Fibroblast of villous mesenchyme (primary cell): Measurements from ENCODE around the gene C16orf95. TPM values are rescaled to one million over a fixed set of nuclear protein-coding genes. Genes with fewer than 3 reads are reported as not detected.
"Not testable (repeated sequence)": the region's sequence is repeated elsewhere in the genome, so short reads cannot be mapped to it uniquely, and the experiment has no call there.

Source experiments
- DNase-seq: peaks from one replicate; pipeline ENCODE4 v3.0.0-alpha.2; 2010; ENCODE audit warnings: low read depth
- H3K4me3 ChIP-seq: 2 replicates; pipeline ENCODE4 v1.5.1; 2011; ENCODE audit warnings: low read depth, mild to moderate bottlenecking, low read length
- total RNA-seq: library from RNA; depleted of rRNA; stranded (reverse); fragments of >200 nt; gene quantifications from 2 replicates; pipeline ENCODE4 v1.2.3, GENCODE V29; 2012
- TF ChIP-seq, protein P1 (sequence below): IDR thresholded peaks from 2 replicates; pipeline ENCODE4 v1.5.1; 2012; ENCODE audit warnings: low read depth, mild to moderate bottlenecking, low read length; ENCODE audit not compliant: insufficient read depth

The C16orf95 gene
- total RNA-seq, 1 donor = 4.7 TPM

DNA sequence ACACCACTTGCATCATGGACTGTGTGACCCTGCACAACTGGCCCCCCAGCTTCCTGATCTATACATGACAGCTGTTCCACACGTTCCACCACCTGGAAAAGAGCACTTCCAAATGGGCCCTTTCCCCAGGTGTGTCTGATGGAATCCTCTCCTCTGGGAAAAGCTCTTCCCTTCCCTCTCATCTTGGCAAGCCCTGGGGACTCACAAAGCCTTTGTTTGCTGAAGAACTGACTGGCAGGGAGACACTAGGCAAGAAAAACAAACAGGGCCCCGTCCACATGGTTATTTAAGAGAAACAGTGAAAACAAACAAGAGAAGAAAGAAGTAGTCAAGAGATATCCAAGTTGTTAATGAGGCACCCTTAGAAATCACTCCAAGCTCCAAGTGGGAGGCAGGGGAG is 52.6 kb downstream of the C16orf95 start:
- DNase-seq = no peak
- TF ChIP-seq, protein P1, sequence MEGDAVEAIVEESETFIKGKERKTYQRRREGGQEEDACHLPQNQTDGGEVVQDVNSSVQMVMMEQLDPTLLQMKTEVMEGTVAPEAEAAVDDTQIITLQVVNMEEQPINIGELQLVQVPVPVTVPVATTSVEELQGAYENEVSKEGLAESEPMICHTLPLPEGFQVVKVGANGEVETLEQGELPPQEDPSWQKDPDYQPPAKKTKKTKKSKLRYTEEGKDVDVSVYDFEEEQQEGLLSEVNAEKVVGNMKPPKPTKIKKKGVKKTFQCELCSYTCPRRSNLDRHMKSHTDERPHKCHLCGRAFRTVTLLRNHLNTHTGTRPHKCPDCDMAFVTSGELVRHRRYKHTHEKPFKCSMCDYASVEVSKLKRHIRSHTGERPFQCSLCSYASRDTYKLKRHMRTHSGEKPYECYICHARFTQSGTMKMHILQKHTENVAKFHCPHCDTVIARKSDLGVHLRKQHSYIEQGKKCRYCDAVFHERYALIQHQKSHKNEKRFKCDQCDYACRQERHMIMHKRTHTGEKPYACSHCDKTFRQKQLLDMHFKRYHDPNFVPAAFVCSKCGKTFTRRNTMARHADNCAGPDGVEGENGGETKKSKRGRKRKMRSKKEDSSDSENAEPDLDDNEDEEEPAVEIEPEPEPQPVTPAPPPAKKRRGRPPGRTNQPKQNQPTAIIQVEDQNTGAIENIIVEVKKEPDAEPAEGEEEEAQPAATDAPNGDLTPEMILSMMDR = no peak
- H3K4me3 ChIP-seq = no peak overlapping the region

DNA sequence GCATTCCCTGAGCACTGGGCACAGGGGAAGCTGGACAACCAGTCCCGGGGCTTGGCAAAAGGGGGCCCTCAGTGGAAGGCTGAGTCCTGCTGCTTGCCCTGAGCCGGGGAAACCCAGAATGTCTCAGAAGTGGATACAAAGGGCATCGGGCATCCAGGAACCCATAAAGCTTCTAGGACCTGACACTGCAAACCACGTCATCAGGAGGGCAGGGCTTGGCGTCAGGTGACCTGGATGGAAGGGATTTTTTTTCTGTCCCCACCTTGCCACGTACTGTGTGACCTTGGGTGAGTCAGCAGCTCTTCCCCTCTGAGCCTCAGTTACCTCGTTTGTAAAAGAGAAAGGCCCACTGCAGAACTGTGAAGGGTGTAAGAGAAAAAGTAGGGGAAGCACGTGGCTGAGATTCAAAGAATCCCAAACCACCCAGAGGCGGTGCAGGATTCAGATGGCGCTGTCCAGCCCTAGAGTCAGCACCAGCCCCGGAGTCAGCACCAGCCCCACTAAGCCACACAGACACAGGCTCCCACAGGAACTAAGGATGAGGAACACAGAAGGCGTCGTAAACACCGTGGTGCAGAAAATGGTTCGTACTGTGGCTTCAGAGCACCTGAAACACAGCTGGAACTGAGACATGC is 53.7 kb downstream of the C16orf95 start:
- H3K4me3 ChIP-seq = no peak overlapping the region
- DNase-seq = peak; percentile 17
- TF ChIP-seq, protein P1 = no peak

DNA sequence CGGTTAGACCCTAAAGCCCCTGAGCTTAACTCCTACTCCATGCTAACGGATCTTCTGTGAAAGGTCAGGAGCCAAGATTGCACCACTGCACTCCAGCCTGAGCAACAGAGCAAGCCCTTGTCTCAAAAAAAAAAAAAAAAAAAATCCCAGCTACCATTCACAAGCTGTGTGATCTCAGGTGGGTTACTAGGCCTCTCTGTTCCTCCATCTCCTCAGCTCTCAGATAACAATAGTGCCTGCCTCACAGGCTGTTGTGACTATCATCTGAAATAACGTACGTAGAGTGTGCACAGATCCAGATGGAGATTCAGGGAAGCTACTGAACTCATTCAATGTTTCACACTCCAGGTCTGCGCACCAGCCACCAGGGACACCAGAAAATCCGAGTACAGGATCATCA is 57.8 kb downstream of the C16orf95 start:
- DNase-seq = no peak

GRCh38 chr16:87258653-87259052 is 58.5 kb downstream of the C16orf95 start:
- DNase-seq, H3K4me3 ChIP-seq: not testable (repeated sequence)

More for the DNA sequence above, 57.8 kb downstream of the C16orf95 start:
- TF ChIP-seq, protein P1 = no peak
- H3K4me3 ChIP-seq = no peak overlapping the region

GRCh38 chr16:87255866-87256265 is 61.3 kb downstream of the C16orf95 start:
- no peak overlapping the region for H3K4me3 ChIP-seq
- no peak for DNase-seq
- TF ChIP-seq, protein P1 = no peak

- H3K4me3 ChIP-seq = no peak overlapping the region
- TF ChIP-seq, protein P1 = no peak
- DNase-seq = no peak
These were observed 62.5 kb downstream of the C16orf95 start for GRCh38 chr16:87254734-87255133.

DNA sequence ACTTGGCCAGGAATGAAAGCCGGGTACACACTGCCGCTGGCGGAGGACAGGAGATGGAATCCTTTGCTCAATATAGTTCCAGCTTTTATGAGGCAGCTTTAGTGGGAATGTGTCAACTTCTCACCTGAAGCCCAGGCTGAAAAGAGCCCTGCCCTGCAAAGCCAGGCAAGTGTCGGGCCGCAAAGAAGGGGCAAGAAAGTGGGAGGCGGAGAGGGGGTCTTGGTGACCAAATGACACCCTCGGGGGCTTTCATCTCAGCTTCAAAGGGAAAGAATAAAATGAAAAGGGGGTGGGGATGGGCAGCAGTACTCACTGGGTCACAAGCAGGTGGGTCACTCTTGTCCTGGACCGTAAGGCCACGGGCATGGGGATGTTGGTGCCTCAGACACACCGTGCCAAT is 62.9 kb downstream of the C16orf95 start:
- DNase-seq = no peak
- no peak overlapping the region for H3K4me3 ChIP-seq
- TF ChIP-seq, protein P1 = no peak
